GM12878 (cell line): ENCODE measurements around the gene RBMX.

Source experiments
- CBX5 ChIP-seq: sonication (generic); IDR thresholded peaks from 2 replicates; pipeline ENCODE4 v1.6.1; 2016; ENCODE audit warnings: low read depth, moderate library complexity, mild to moderate bottlenecking, inconsistent platforms
- CTCF ChIP-seq, 3 experiments: IDR thresholded peaks in 2 of 3; conservative IDR thresholded peaks in 1 of 3; 2 replicates each; pipeline ENCODE4 v1.5.1; 2011; ENCODE audit warnings: low read depth in 3 of 3, low read length in 3 of 3, mild to moderate bottlenecking in 3 of 3, control low read depth in 2 of 3, moderate library complexity in 2 of 3, inconsistent platforms in 1 of 3, mixed read lengths in 1 of 3; ENCODE audit not compliant: control insufficient read depth in 2 of 3, insufficient read depth in 1 of 3; ENCODE audit errors: extremely low read depth in 1 of 3
- ESRRA ChIP-seq: IDR thresholded peaks from 2 replicates; pipeline ENCODE4 v1.6.1; 2012; ENCODE audit warnings: mild to moderate bottlenecking, low read length, improper control_type of control experiment
- MTA3 ChIP-seq: IDR thresholded peaks from 2 replicates; pipeline ENCODE4 v1.6.1; 2012; ENCODE audit warnings: low read length, inconsistent platforms, borderline replicate concordance
- RFX5 ChIP-seq: IDR thresholded peaks from 2 replicates; pipeline ENCODE4 v1.6.1; 2011; ENCODE audit warnings: low read depth, low read length, improper control_type of control experiment

- no peak for TF ChIP-seq CTCF (IDR thresholded peaks at IDR 0.05 in 2 of 3, conservative IDR thresholded peaks at IDR 0.05 in 1 of 3; ENCODE audit: control insufficient read depth in 2 of 3, extremely low read depth in 1 of 3, insufficient read depth in 1 of 3, low read depth in 3 of 3, low read length in 3 of 3)
- no peak for TF ChIP-seq ESRRA
- TF ChIP-seq MTA3, result no peak
- TF ChIP-seq RFX5, result no peak
- TF ChIP-seq CBX5, result no peak
Observed at GRCh38 chrX:136847874-136848273, 32.7 kb downstream of the RBMX start.
